Measurements from ENCODE around the gene GNG4. TPM values are rescaled to one million over a fixed set of nuclear protein-coding genes. Genes with fewer than 3 reads are reported as not detected.

GNG4 gene
- polyA plus RNA-seq, 1 donor = 0.28 TPM

- DNase-seq = no peak
Observed at GRCh38 chr1:235525314-235525713, 124.3 kb downstream of the GNG4 start.

- no peak for DNase-seq
Observed at GRCh38 chr1:235516862-235517446, 132.6 kb downstream of the GNG4 start.

- DNase-seq = no peak
Observed at GRCh38 chr1:235515844-235516512, 133.6 kb downstream of the GNG4 start.

GRCh38 chr1:235513495-235514366 is 135.9 kb downstream of the GNG4 start:
- DNase-seq = peak; percentile 68

GRCh38 chr1:235511470-235512240 is 137.9 kb downstream of the GNG4 start:
- no peak for DNase-seq

GRCh38 chr1:235510823-235511222 is 138.8 kb downstream of the GNG4 start:
- no peak for DNase-seq

GRCh38 chr1:235507623-235508022 is 142.0 kb downstream of the GNG4 start:
- no peak for DNase-seq

GRCh38 chr1:235504494-235505222 is 144.9 kb downstream of the GNG4 start:
- peak; percentile 99 for DNase-seq

- no peak for DNase-seq
Observed at GRCh38 chr1:235504122-235504493, 145.5 kb downstream of the GNG4 start, which contains the start of gene B3GALNT2. B3GALNT2 (minus strand) TSS chr1:235504452; CDS start chr1:235504252, 200 bp downstream.

- DNase-seq = peak; percentile 55
Observed at GRCh38 chr1:235503403-235504121, 146.0 kb downstream of the GNG4 start.

- DNase-seq = no peak
Observed at GRCh38 chr1:235502601-235503402, 146.8 kb downstream of the GNG4 start.

GRCh38 chr1:235500971-235501540 is 148.5 kb downstream of the GNG4 start:
- DNase-seq = no peak

Other genes with a start within 250 kb of the GNG4 start
- gene B3GALNT2, start 145.3 kb downstream of the GNG4 start, polyA plus RNA-seq (ENCODE audit: insufficient read length) = 24.9 TPM
- 5.8 TPM for gene LYST, start 217.1 kb upstream of the GNG4 start, polyA plus RNA-seq (ENCODE audit: insufficient read length)

Data from hindlimb muscle (tissue), 1 donor.